HepG2 (cell line): ENCODE results near the gene ZNF195.
"Not testable (repeated sequence)": the region's sequence is repeated elsewhere in the genome, so short reads cannot be mapped to it uniquely, and the experiment has no call there.

Source experiments
- FOXA3 ChIP-seq: IDR thresholded peaks from 2 replicates; pipeline ENCODE4 v1.6.1; 2016; ENCODE audit warnings: missing genetic modification reagents, missing compliant biosample characterization
- NFE2L1 ChIP-seq: sonication (generic); formaldehyde crosslinking; IDR thresholded peaks from 2 replicates; pipeline ENCODE4 v1.4.0; 2020; ENCODE audit warnings: missing genetic modification reagents, mild to moderate bottlenecking, borderline replicate concordance
- ZNF121 ChIP-seq: sonication (generic); formaldehyde crosslinking; IDR thresholded peaks from 2 replicates; pipeline ENCODE4 v1.5.0; 2020; ENCODE audit warnings: mild to moderate bottlenecking, missing genetic modification reagents
- TF ChIP-seq, protein P1 (sequence below): sonication (generic); formaldehyde crosslinking; IDR thresholded peaks from 2 replicates; pipeline ENCODE4 v1.5.0; 2020; ENCODE audit warnings: mild to moderate bottlenecking, missing genetic modification reagents, moderate library complexity

DNA sequence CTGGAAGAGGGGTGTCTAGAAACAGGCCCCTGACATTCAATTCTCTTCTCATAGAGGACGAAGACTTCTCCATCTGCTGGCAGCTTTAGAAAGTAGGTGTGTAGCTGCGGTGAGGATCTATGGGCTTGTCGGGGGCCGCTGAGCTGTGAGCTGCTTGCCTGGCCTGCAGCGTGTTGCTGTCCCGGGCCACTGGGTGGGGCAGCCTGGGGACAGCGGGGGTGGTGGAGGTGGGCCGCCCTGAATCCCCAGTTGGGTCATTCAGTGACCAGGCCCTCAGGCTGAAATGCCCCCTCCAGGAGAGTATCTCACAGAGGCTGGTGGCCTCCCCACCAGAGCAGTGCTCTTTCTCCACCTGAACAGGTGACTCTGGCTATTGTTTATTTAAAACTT lies 23.9 kb upstream of the ZNF195 start:
- TF ChIP-seq, protein P1, sequence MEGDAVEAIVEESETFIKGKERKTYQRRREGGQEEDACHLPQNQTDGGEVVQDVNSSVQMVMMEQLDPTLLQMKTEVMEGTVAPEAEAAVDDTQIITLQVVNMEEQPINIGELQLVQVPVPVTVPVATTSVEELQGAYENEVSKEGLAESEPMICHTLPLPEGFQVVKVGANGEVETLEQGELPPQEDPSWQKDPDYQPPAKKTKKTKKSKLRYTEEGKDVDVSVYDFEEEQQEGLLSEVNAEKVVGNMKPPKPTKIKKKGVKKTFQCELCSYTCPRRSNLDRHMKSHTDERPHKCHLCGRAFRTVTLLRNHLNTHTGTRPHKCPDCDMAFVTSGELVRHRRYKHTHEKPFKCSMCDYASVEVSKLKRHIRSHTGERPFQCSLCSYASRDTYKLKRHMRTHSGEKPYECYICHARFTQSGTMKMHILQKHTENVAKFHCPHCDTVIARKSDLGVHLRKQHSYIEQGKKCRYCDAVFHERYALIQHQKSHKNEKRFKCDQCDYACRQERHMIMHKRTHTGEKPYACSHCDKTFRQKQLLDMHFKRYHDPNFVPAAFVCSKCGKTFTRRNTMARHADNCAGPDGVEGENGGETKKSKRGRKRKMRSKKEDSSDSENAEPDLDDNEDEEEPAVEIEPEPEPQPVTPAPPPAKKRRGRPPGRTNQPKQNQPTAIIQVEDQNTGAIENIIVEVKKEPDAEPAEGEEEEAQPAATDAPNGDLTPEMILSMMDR (CRISPR knock-in tag) = not testable (repeated sequence)
- TF ChIP-seq ZNF121 (CRISPR knock-in tag); NFE2L1; FOXA3 (CRISPR knock-in tag): not testable (repeated sequence)
